Lung (tissue), 12 donors: ENCODE data around the gene SSR4. TPM values are rescaled to one million over a fixed set of nuclear protein-coding genes. Genes with fewer than 3 reads are reported as not detected.

Source experiments
- ATAC-seq: fragments of 200-7000 bp; cut with Tn5 transposase; one replicate; pipeline ENCODE4 v1.9.1; 2020; ENCODE audit warnings: moderate number of reproducible peaks; ENCODE audit not compliant: insufficient read depth, low FRiP score
- DNase-seq, 3 donors: peaks; one replicate each; pipeline ENCODE4 v3.0.0-alpha.2; 2013 to 2017
- H3K27ac ChIP-seq, 2 donors: one replicate each; pipeline ENCODE4 v1.5.1; 2013; ENCODE audit warnings: mild to moderate bottlenecking in 2 of 2, moderate library complexity in 2 of 2, control low read depth in 1 of 2, inconsistent platforms in 1 of 2, low read depth in 1 of 2, low read length in 1 of 2
- H3K27me3 ChIP-seq, 3 donors: one replicate each; pipeline ENCODE4 v1.5.1; 2013; ENCODE audit warnings: low read length in 2 of 3; ENCODE audit not compliant: control insufficient read depth in 3 of 3, insufficient read depth in 3 of 3
- H3K36me3 ChIP-seq, 4 donors: one replicate each; pipeline ENCODE4 v1.5.1; 2013; ENCODE audit warnings: low read length in 4 of 4, mild to moderate bottlenecking in 1 of 4, moderate library complexity in 1 of 4; ENCODE audit not compliant: control insufficient read depth in 4 of 4, insufficient read depth in 4 of 4
- H3K4me1 ChIP-seq, 5 donors: one replicate each; pipeline ENCODE4 v1.5.1; 2013; ENCODE audit warnings: low read length in 5 of 5, mild to moderate bottlenecking in 2 of 5, moderate library complexity in 1 of 5; ENCODE audit not compliant: control insufficient read depth in 5 of 5, insufficient read depth in 5 of 5
- H3K4me3 ChIP-seq: one replicate; pipeline ENCODE4 v1.5.1; 2013; ENCODE audit warnings: mild to moderate bottlenecking, control low read depth, moderate library complexity
- H3K9ac ChIP-seq, 2 donors: one replicate each; pipeline ENCODE4 v1.5.1; 2013; ENCODE audit warnings: low read length in 2 of 2, control low read depth in 1 of 2; ENCODE audit not compliant: insufficient read depth in 1 of 2
- H3K9me3 ChIP-seq, 4 donors: one replicate each; pipeline ENCODE4 v1.5.1; 2013; ENCODE audit warnings: low read length in 3 of 4, mild to moderate bottlenecking in 1 of 4, moderate library complexity in 1 of 4; ENCODE audit not compliant: control insufficient read depth in 4 of 4, insufficient read depth in 3 of 4
- CTCF ChIP-seq: IDR thresholded peaks from 2 replicates; pipeline ENCODE4 v1.5.1; 2012; ENCODE audit warnings: mild to moderate bottlenecking; ENCODE audit errors: control extremely low read depth, extremely low read depth
- WGBS, 2 donors: extraction: QIAGEN DNeasy Blood & Tissue Kit; methylation state at CpG; one replicate each; pipeline ENCODE4 v1.1.7; 2013; 5-methylcytosine and 5-hydroxymethylcytosine counted together
- polyA plus RNA-seq, 2 donors: library from polyadenylated mRNA; stranded (reverse); fragments of 200-250 nt; gene quantifications; one replicate each; pipeline ENCODE4 v1.2.1, GENCODE V29; 2013
- total RNA-seq, 2 donors: library from RNA; depleted of rRNA in 1 of 2; stranded (reverse); fragments of >200 nt in 1 of 2; gene quantifications; one replicate each; pipeline ENCODE4 v1.2.1, GENCODE V29; 2014 to 2021
- donor health status: control.
- donor health status: control.
- donor health status: Bipolar disorder and iron deficiency.
- donor health status: healthy.
- donor health status: DM: yes; HTN: yes; CAD: no.

Gene SSR4
- total and polyA plus RNA-seq, 4 donors, result 84.2 to 1,008 (median 567) TPM

- Histone ChIP-seq H3K4me1 (no peaks in the 10 kb centered on the region), H3K27ac (no peak overlapping the region), H3K4me3 (no peak overlapping the region), H3K27me3 (no peaks in the 10 kb centered on the region), H3K36me3 (no peaks in the 10 kb centered on the region), H3K9me3 (peaks cover 0 to 3% (median 0%) of the 10 kb centered on the region in 4 donors), H3K9ac (no peak overlapping the region)
- TF ChIP-seq CTCF, result no peak
- no peak for DNase-seq
- 79 to 81% methylated on average over 12 of the region's 12 CpGs for WGBS, 2 donors
- ATAC-seq, result no peak
Observed at GRCh38 chrX:153750127-153750774, 44.2 kb upstream of the SSR4 start.

GRCh38 chrX:153755136-153755535, 39.3 kb upstream of the SSR4 start:
- no peaks in the 10 kb centered on the region for H3K27me3 ChIP-seq
- ATAC-seq (no peak), DNase-seq (no peak)
- H3K9ac ChIP-seq, result no peak overlapping the region
- H3K4me3 ChIP-seq, result no peak overlapping the region
- H3K27ac ChIP-seq, result no peak overlapping the region
- no peaks in the 10 kb centered on the region for H3K36me3 ChIP-seq
- H3K9me3 ChIP-seq, result peaks cover 0 to 4% (median 0%) of the 10 kb centered on the region in 4 donors
- WGBS, 2 donors, result 82 to 87% methylated on average over 1 of the region's 1 CpG
- no peak for TF ChIP-seq CTCF
- H3K4me1 ChIP-seq, result no peaks in the 10 kb centered on the region

GRCh38 chrX:153761863-153762262, 32.6 kb upstream of the SSR4 start:
- no peaks in the 10 kb centered on the region for H3K36me3 ChIP-seq
- 82 to 90% methylated on average over 15 of the region's 15 CpGs for WGBS, 2 donors
- H3K9me3 ChIP-seq, result peaks cover 0 to 5% (median 0%) of the 10 kb centered on the region in 4 donors
- H3K27me3 ChIP-seq, result no peaks in the 10 kb centered on the region
- no peak overlapping the region for H3K9ac ChIP-seq
- peak in 1 of 3 donors; percentile 9 for DNase-seq
- H3K4me1 ChIP-seq, result peaks cover 0 to 16% (median 10%) of the 10 kb centered on the region in 5 donors
- no peak overlapping the region for H3K4me3 ChIP-seq
- no peak for TF ChIP-seq CTCF
- H3K27ac ChIP-seq, result no peak overlapping the region
- ATAC-seq, result no peak

- Histone ChIP-seq H3K9ac (no peak overlapping the region), H3K9me3 (peaks cover 0 to 5% (median 0%) of the 10 kb centered on the region in 4 donors), H3K4me1 (peaks cover 0 to 16% (median 10%) of the 10 kb centered on the region in 5 donors), H3K27me3 (no peaks in the 10 kb centered on the region), H3K4me3 (no peak overlapping the region), H3K27ac (no peak overlapping the region), H3K36me3 (no peaks in the 10 kb centered on the region)
- no peak for TF ChIP-seq CTCF
- WGBS, 2 donors, result 85 to 87% methylated on average over 11 to 14 of the region's 14 CpGs
- DNase-seq (peak in 1 of 3 donors; percentile 7), ATAC-seq (no peak)
Observed at GRCh38 chrX:153762626-153763173, 31.8 kb upstream of the SSR4 start.
